ENCODE results near the gene ADGRA1.

The ADGRA1 gene

GRCh38 chr10:133159950-133160825 lies 72.5 kb downstream of the ADGRA1 start, which contains the start of gene KNDC1:
Gene KNDC1 (plus strand): TSS chr10:133160219. CDS start chr10:133160468, 249 bp downstream.
- H3K4me2 ChIP-seq (ENCODE audit: low read length) = no peak within 1 kb of the TSS
- no peaks in the 10 kb centered on the region for H3K9me3 ChIP-seq (ENCODE audit: low read length)
- TF ChIP-seq EZH2 (IDR thresholded peaks at IDR 0.05; ENCODE audit: borderline replicate concordance, low read length) = no peak
- TF ChIP-seq CTCF (IDR thresholded peaks at IDR 0.05; ENCODE audit: low read length) = no peak
- no peaks in the 10 kb centered on the region for H3K36me3 ChIP-seq (ENCODE audit: insufficient read depth, low read length)
- no peak within 1 kb of the TSS for H3K9ac ChIP-seq (ENCODE audit: low read length)
- no peaks in the 10 kb centered on the region for H3K4me1 ChIP-seq (ENCODE audit: insufficient read depth, low read length, severe bottlenecking)
- H4K20me1 ChIP-seq (ENCODE audit: insufficient read depth, low read length) = no peaks in the 10 kb centered on the region
- H3K27me3 ChIP-seq (ENCODE audit: insufficient read depth, low read length) = no peaks in the 10 kb centered on the region
- H3K9me2 ChIP-seq (ENCODE audit: low read depth, low read length) = no peaks in the 10 kb centered on the region
- no peaks in the 10 kb centered on the region for H3F3A ChIP-seq (ENCODE audit: insufficient read depth, low read length)
- H2AFZ ChIP-seq (ENCODE audit: low read length) = no peak within 1 kb of the TSS
- no peak within 1 kb of the TSS for H3K27ac ChIP-seq (ENCODE audit: low read depth, low read length, poor library complexity, severe bottlenecking)
- H3K4me3 ChIP-seq (ENCODE audit: low read depth, low read length, poor library complexity, severe bottlenecking) = no peak within 1 kb of the TSS
- H3K79me2 ChIP-seq (ENCODE audit: insufficient read depth, low read length) = no peaks in the 10 kb centered on the region

GRCh38 chr10:133160826-133161471 lies 73.2 kb downstream of the ADGRA1 start:
- no peak overlapping the region for H3K9ac ChIP-seq (ENCODE audit: low read length)
- H3K27me3 ChIP-seq (ENCODE audit: insufficient read depth, low read length) = no peaks in the 10 kb centered on the region
- no peak for TF ChIP-seq CTCF (IDR thresholded peaks at IDR 0.05; ENCODE audit: low read length)
- TF ChIP-seq EZH2 (IDR thresholded peaks at IDR 0.05; ENCODE audit: borderline replicate concordance, low read length) = no peak
- H3F3A ChIP-seq (ENCODE audit: insufficient read depth, low read length) = no peaks in the 10 kb centered on the region
- no peak overlapping the region for H3K4me3 ChIP-seq (ENCODE audit: low read depth, low read length, poor library complexity, severe bottlenecking)
- no peak overlapping the region for H2AFZ ChIP-seq (ENCODE audit: low read length)
- H3K36me3 ChIP-seq (ENCODE audit: insufficient read depth, low read length) = no peaks in the 10 kb centered on the region
- no peaks in the 10 kb centered on the region for H4K20me1 ChIP-seq (ENCODE audit: insufficient read depth, low read length)
- no peaks in the 10 kb centered on the region for H3K9me3 ChIP-seq (ENCODE audit: low read length)
- H3K4me1 ChIP-seq (ENCODE audit: insufficient read depth, low read length, severe bottlenecking) = no peaks in the 10 kb centered on the region
- H3K27ac ChIP-seq (ENCODE audit: low read depth, low read length, poor library complexity, severe bottlenecking) = no peak overlapping the region
- H3K79me2 ChIP-seq (ENCODE audit: insufficient read depth, low read length) = no peaks in the 10 kb centered on the region
- H3K9me2 ChIP-seq (ENCODE audit: low read depth, low read length) = no peaks in the 10 kb centered on the region
- no peak overlapping the region for H3K4me2 ChIP-seq (ENCODE audit: low read length)

GRCh38 chr10:133161486-133162109 lies 73.9 kb downstream of the ADGRA1 start:
- Histone ChIP-seq H3K4me3 (ENCODE audit: low read depth, low read length, poor library complexity, severe bottlenecking) (no peak overlapping the region), H3K9me3 (ENCODE audit: low read length) (no peaks in the 10 kb centered on the region), H3K79me2 (ENCODE audit: insufficient read depth, low read length) (no peaks in the 10 kb centered on the region), H4K20me1 (ENCODE audit: insufficient read depth, low read length) (no peaks in the 10 kb centered on the region), H3K27me3 (ENCODE audit: insufficient read depth, low read length) (no peaks in the 10 kb centered on the region), H2AFZ (ENCODE audit: low read length) (no peak overlapping the region), H3K9ac (ENCODE audit: low read length) (no peak overlapping the region), H3K9me2 (ENCODE audit: low read depth, low read length) (no peaks in the 10 kb centered on the region), H3K36me3 (ENCODE audit: insufficient read depth, low read length) (no peaks in the 10 kb centered on the region), H3K4me2 (ENCODE audit: low read length) (no peak overlapping the region), H3F3A (ENCODE audit: insufficient read depth, low read length) (no peaks in the 10 kb centered on the region), H3K27ac (ENCODE audit: low read depth, low read length, poor library complexity, severe bottlenecking) (no peak overlapping the region), H3K4me1 (ENCODE audit: insufficient read depth, low read length, severe bottlenecking) (no peaks in the 10 kb centered on the region)
- TF ChIP-seq EZH2 (IDR thresholded peaks at IDR 0.05; ENCODE audit: borderline replicate concordance, low read length) (no peak), CTCF (IDR thresholded peaks at IDR 0.05; ENCODE audit: low read length) (no peak)

Data from OCI-LY1 (cell line).